HG03469 (cell line): Measurements from ENCODE around the gene CISH.

ENCODE experiments used
- ATAC-seq: cut with Tn5 transposase; IDR thresholded peaks from one replicate; pipeline ENCODE4 v1.9.1; 2021; ENCODE audit warnings: mild to moderate bottlenecking, moderate library complexity, moderate number of reproducible peaks; ENCODE audit not compliant: unreplicated experiment

CISH gene

GRCh38 chr3:50573566-50574443 lies 37.8 kb downstream of the CISH start:
- no peak for ATAC-seq

DNA sequence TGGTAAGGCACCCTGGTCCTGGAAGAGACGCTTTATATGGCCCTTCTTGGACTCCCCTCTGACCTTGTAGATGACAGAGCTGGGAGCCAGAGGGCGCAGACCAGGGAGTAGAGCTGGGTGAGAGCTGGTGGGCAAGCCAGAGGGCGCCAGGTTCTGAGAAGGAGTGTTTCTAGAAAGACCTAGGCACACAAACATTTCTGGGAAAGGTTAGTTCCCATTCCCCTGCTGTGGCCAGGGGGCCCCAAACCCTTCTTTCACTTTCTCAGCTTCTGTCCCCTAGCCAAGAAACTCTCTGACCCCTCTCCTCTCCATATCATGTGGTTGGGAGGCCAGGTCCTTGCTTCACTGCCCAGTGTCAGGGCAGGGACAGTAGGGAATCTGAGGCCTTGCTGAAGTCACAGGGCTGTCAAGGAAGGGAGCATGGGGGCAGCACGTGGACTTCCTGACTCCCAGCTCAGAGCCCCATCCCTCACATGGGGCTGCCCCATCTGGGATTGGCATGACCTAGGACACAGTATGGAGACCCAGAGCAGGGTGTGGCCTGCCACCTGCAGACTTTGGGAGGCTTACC lies 38.7 kb downstream of the CISH start:
- no peak for ATAC-seq

DNA sequence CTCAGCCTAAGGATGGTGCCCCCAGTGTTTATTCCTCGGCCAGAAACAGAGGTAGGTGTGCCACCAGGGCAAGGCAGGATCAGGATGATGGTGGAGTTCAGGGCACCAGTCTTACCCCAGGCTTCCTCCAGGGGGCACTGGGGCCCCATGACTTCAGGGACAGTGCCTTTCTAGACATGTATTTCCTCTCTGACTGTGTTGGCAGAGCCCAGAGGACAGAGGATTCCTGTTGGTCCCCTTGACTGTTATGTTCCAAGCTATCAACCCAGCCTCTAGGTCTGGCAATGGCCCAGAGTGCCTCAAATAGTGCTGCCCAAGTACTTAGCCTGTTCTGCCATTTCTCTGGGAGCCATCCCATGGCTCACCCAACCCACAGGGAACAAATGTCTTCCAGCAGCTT lies 39.4 kb downstream of the CISH start:
- ATAC-seq: no peak

DNA sequence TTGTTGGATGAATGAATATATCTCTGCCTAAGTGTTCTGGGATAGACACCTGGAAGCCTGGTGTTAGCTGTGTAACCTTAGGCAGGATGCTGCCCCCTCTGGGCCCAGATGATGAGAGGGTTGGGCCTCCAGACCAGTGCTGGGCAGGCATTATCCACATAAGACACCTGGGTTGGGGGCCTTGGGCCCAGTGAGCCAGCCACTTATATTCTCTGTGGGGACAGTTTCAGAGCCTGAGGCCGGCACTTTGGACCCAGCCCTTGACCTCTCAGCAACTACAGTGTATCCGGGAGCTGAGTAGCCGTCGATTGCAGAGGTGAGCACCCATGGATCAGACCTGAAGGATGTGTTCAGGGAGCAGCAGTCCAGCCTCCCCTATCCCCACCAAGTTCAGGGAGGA lies 40.1 kb downstream of the CISH start:
- ATAC-seq: no peak

GRCh38 chr3:50570508-50571279 lies 40.9 kb downstream of the CISH start:
- ATAC-seq: no peak

DNA sequence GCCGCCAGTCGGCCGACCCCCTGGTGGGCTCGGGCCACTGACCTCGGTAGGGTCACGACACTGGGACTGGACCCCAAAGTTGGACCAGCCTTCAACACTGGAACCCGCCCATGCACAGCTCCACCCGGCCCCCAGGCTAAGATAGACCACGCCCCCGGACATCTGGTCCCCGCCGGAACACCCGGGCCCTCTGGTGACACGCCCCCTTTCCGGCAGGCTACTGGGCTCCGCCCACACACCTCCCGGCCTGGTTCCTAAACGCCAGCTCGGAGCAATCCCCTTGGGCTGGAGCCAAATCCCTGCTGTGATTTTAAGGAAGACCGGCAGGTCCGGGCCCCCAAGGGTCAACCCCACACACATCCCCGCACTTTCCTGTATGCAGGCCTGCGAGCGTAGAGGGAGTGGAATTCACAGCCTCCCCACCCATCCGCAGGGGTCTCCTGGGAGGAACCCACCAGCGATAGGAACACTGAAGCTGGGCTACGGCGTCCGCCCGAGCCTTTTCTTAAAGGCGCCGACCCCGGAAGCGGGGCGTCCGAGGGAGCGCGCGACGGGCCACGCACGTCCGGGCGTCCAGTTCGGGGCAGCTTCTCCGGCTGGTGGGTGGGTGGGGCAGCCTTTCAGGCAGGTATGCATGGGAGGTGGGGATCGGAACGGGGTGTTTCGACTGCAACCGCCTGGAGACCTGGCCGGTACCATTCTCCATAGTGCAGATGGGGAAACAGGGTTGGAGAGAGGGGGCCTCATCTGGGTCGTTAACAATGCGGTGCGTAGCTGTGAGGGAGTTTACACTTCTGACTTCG lies 42.4 kb downstream of the CISH start, which contains the start of gene HEMK1:
TSS of gene HEMK1 (plus strand) at position 576 of the 803 bp plus-strand sequence. CDS start 1,583 bp downstream, outside the sequence.
- peak; percentile 25 for ATAC-seq

DNA sequence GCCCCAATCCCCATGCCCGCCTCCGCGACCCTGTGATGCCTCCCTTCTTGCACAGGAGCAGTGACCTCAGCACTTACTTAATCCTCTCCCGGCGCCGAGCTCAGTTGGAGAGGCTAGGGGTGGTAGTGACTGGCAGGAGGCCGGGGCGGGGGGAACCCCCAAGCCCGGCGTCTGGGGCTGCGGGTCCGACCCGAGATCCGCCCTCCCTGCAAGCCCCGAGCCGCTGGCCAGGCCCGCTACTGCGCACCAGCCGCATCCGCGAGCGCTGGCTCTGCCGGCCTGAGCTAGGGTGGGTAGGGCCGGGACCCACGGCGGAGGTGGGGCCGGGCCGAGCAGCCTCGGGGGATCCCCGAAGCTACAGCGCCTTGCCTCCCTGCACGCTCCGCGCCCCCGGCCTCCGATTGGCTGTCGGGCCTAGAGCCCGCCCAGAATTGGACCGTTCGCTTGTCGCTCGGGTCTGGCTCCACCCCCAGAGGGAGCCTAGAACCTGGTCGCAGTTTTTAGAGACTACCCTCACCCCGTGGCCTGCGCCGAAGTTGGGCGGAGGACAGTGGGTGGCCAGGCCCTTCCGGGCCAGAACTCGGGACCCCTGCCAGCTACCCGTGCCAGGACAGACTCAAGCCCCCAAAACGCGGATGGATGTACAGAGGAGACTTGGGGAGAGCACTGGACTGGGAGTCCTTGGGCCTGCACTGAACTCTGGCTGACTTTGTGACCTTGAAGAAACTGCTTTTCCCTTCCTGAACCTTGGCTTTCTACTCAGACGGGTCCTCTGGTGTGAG lies 44.0 kb downstream of the CISH start, which contains the start of gene C3orf18:
TSS of gene C3orf18 (minus strand) at position 362 of the 782 bp plus-strand sequence. CDS start 2,048 bp downstream, outside the sequence.
- peak; percentile 82 for ATAC-seq

DNA sequence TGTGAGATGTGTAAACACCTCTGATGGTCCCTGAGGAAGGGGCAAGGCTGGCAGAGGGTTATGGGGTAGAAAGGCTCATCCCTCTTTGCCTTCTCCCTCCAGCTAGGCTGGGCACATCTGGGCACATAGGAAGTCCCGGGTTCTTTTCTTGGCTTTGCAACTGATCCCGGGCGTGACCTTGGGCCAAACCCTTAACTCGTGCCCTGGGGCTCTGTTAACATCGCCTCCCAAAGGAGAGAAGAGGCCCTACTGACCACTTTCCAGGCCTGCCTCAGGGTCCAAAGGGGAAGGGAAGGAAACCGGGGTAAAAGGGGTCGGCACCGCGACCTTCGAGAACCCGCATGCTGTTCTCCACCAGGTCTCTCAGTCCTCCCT lies 44.6 kb downstream of the CISH start:
- no peak for ATAC-seq

DNA sequence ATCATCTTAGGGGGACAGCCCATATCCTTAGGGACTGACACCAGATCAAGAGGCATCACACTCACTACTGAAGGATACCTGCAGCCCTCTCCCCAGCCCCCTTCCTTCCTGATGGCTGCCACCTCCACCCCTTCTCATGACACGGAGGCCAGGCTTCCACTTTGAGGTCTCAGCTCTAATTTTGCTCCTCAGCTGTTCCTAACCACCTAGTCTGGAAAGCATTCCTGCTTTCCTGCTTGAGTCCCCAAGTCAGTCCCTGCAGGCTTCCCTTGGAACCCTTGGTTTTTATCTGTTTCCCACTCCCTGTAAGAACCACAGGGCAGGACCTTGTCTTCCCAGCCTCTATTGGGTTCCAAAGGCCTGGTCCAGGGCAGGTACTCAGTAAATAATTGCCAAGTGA lies 47.3 kb downstream of the CISH start:
- ATAC-seq: no peak

DNA sequence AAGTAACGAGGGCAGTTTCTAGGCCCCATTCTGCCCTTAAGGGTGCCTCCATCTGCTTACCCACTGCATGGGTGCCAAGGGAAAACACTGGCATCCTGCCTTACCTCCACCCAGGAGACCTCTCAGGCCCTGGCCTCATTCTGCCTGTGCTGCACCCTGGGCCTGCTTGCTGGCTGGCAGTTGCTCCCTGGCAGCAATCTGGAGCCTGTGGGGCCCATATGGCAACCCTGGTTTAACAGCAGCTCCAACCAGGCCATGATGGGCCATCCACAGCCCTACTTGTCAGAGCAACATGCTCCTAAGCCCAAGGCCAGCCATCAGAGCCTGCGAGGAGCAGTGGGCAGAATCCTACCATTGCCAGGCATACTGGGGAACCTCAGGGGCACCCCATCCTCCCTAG lies 47.7 kb downstream of the CISH start:
- no peak for ATAC-seq

- ATAC-seq: no peak
These were observed 48.7 kb downstream of the CISH start for GRCh38 chr3:50562861-50563260.

DNA sequence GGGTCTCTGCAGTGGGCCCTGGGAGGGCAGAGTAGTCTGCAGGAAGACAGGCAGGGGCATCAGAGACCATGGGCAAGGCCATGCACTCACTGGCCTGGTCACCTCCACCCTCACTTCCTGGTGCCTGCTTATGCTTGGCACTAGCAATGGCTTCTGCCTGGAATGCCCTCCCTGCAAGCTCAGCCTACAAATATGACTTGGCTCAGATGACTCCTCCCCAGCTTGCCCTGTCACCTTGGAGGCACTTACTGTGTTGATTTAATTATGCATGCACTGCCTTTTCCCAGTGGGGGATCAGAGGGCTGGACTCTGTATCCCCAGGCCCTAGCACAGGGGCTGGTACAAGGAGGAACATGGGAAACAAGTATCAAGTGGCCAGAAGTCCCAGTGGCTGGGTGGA lies 51.9 kb downstream of the CISH start:
- ATAC-seq: no peak

GRCh38 chr3:50557915-50558314 lies 53.7 kb downstream of the CISH start:
- ATAC-seq: no peak

DNA sequence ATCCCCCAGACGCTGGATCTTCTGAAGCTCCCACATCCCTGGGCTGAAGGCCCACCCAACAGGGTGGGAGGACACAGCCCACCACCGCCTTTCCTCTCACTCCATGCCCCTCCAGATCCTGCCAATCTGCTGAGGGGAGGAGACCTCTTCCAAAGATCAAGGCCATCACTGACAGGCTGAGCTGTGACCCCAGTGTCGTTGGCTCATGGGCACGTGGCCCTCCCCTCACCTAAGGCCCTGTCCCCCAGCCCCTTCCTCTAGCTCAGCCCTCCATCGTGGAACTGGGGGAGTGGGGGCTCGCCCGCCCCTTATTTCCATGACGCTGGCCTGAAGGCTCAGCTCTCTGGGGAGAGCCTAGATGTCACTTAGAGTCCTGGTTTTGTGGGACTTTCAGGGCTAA lies 54.5 kb downstream of the CISH start:
- ATAC-seq: no peak
